ENCODE measurements around the gene GNAQ.
"Not testable (repeated sequence)": the region's sequence is repeated elsewhere in the genome, so short reads cannot be mapped to it uniquely, and the experiment has no call there.

Gene GNAQ

GRCh38 chr9:77712533-77713130 lies 319.0 kb downstream of the GNAQ start:
- TF ChIP-seq CTCF (IDR thresholded peaks at IDR 0.05; ENCODE audit: insufficient read depth, low read depth, low read length, missing control alignments), result no peak
- H3K4me3 ChIP-seq (ENCODE audit: low read depth, low read length), result no peak overlapping the region
- DNase-seq (ENCODE audit: low read depth), result no peak

- no peak for TF ChIP-seq CTCF (IDR thresholded peaks at IDR 0.05; ENCODE audit: insufficient read depth, low read depth, low read length, missing control alignments)
- no peak overlapping the region for H3K4me3 ChIP-seq (ENCODE audit: low read depth, low read length)
- DNase-seq (ENCODE audit: low read depth), result no peak
These were observed 320.5 kb downstream of the GNAQ start for GRCh38 chr9:77710965-77711648.

- no peak overlapping the region for H3K4me3 ChIP-seq (ENCODE audit: low read depth, low read length)
- DNase-seq (ENCODE audit: low read depth), result no peak
- TF ChIP-seq CTCF (IDR thresholded peaks at IDR 0.05; ENCODE audit: insufficient read depth, low read depth, low read length, missing control alignments), result no peak
These were observed 321.3 kb downstream of the GNAQ start for GRCh38 chr9:77710316-77710715.

GRCh38 chr9:77708064-77708815 lies 323.4 kb downstream of the GNAQ start:
- no peak overlapping the region for H3K4me3 ChIP-seq (ENCODE audit: low read depth, low read length)
- no peak for DNase-seq (ENCODE audit: low read depth)
- no peak for TF ChIP-seq CTCF (IDR thresholded peaks at IDR 0.05; ENCODE audit: insufficient read depth, low read depth, low read length, missing control alignments)

GRCh38 chr9:77707383-77708063 lies 324.1 kb downstream of the GNAQ start:
- no peak overlapping the region for H3K4me3 ChIP-seq (ENCODE audit: low read depth, low read length)
- TF ChIP-seq CTCF (IDR thresholded peaks at IDR 0.05; ENCODE audit: insufficient read depth, low read depth, low read length, missing control alignments), result no peak
- DNase-seq (ENCODE audit: low read depth), result no peak

- H3K4me3 ChIP-seq (ENCODE audit: low read depth, low read length), result no peak overlapping the region
- DNase-seq (ENCODE audit: low read depth), result no peak
- TF ChIP-seq CTCF (IDR thresholded peaks at IDR 0.05; ENCODE audit: insufficient read depth, low read depth, low read length, missing control alignments), result no peak
These were observed 326.0 kb downstream of the GNAQ start for GRCh38 chr9:77705636-77706035.

- H3K4me3 ChIP-seq (ENCODE audit: low read depth, low read length); DNase-seq (ENCODE audit: low read depth): not testable (repeated sequence)
These were observed 328.9 kb downstream of the GNAQ start for GRCh38 chr9:77702521-77703390.
